ENCODE results near the gene TTC27.

Gene TTC27

GRCh38 chr2:32671885-32672533 is 44.2 kb downstream of the TTC27 start:
- DNase-seq (ENCODE audit: low spot score): no peak

- DNase-seq (ENCODE audit: low spot score): no peak
Measured at GRCh38 chr2:32678825-32679224, 51.0 kb downstream of the TTC27 start.

DNA sequence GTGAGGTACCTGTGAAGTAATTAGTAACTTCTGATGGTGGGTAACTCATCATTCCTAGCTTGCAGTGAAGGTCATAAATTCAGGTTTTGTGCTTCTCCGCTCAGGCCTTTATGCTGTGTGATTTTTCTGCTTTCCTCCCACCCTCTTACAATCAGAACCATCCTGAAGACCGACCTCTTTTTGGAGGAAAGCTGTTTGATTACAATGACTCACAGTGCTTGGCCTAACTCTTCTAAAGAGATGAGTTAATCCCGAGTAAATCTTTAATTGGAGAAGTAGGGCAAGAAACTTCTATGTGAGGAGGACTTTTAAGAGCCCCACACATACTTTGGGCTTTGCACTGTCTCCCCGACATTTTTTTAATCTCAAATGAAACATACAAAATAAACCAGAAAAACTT is 53.1 kb downstream of the TTC27 start:
- no peak for DNase-seq (ENCODE audit: low spot score)

DNA sequence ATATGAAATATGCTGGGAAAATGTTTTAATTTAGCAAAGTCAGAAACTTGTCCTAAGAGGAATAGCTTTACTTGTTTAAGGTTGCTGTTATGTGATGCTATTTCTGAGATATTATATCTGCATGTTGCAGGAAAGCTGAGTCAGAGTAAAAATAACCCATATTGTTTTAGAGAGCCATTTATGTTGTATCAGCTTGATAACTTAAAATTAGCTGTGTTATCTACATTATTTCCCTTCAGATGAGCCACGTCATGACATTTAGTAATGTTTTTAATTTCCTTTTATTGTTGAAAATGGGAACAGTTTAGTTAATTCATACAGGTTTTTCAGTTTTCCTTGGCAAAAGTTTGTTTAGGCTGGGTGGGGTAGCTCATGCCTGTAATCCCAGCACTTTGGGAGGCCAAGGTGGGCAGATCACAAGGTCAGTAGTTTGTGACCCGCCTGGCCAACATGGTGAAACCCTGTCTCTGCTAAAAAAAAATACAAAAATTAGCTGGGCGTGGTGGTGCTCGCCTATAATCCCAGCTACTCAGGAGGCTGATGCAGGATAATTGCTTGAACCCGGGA is 55.8 kb downstream of the TTC27 start:
- no peak for DNase-seq (ENCODE audit: low spot score)

- no peak for DNase-seq (ENCODE audit: low spot score)
Measured at GRCh38 chr2:32688541-32688940, 60.7 kb downstream of the TTC27 start.

DNA sequence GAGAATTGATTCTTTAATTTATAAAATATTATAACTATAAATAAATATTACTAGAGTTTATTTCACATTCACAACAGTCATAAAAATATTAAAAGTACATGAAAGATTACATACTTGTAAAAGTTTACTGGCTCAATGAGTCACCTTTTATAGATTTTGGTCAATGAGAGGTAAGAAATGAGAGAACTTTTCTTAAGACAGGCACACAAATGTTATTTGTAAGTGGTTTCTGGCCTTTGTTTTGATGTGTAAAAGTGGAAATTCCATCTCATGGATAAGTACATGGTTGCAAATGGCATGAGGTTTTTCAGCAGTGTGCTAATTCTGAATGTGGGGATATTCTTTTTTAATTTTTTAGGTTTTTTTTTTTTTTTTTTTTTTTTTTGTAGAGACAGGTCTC is 63.8 kb downstream of the TTC27 start:
- no peak for DNase-seq (ENCODE audit: low spot score)

- DNase-seq (ENCODE audit: low spot score): no peak
Measured at GRCh38 chr2:32696439-32696838, 68.6 kb downstream of the TTC27 start.

- no peak for DNase-seq (ENCODE audit: low spot score)
Measured at GRCh38 chr2:32697156-32697555, 69.3 kb downstream of the TTC27 start.

DNA sequence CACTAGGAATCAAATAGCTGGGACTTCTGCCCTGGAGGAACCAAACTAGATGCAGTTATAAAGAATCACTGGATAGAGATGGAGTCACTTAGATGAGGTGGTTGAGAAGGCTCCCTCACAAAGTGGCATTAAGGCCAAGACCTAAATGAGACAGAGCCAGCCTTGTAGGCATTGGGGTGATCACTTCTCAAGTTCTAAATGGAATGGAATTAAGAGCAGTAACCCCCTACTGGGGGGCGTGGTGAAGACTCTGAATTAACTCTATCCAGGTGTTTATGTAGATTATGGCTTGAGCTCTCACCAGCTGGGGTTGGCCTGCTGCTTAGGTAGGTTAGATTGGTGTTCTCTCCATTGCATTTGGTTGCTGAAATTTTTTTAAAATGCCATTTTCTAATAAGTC is 71.3 kb downstream of the TTC27 start:
- no peak for DNase-seq (ENCODE audit: low spot score)

DNA sequence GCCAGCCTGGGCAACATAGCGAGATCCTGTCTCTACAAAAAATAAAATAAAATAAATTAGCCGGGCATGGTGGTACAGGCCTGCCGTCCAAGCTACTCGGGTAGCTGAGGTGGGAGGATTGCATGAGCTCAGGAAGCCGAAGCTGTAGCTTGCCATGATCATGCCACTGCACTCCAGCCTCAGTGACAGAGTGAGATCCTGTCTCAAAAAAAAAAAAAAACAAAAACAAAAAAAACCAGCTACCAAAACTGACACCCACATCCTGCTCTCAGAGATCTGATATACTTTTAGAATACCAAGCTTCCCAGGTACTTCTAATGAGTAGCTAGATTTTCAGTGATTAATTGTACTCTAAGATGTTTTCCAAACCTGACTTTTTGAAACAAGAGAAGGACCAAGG is 74.0 kb downstream of the TTC27 start:
- no peak for DNase-seq (ENCODE audit: low spot score)

DNA sequence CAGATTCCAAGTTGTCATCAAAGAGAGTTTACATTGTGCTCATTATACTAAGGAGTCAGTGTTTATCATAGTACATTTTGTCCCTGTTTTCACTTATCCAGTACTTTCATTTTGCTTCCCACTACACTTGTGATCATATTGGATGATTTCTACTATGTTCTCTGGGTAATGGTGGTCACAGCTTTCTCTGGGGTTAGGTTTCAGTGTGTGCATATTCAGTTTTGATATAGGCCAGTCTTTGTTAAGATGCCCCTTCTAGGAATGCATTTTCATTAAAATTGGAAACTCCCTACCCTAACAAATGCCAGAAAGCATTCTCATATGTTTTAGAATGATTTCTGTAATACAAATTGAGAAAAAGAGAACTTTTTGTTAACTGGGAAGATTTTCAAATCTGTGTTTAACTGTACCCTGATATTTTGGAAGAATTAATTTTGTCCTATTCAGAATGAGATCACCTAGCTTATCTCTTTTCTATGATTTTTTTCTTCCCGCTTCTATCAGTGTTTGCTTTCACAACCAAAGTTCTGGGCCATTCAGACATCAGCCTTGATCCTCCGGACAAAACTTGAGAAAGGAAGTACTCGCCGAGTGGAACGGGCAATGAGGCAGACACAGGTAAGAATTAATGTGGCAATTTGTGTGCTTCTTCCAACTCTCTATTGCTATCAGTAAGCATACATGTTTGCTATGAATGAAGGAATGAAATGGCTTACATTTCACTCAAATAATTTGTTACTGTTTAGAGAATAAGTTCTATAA is 74.6 kb downstream of the TTC27 start:
- no peak for DNase-seq (ENCODE audit: low spot score)

DNA sequence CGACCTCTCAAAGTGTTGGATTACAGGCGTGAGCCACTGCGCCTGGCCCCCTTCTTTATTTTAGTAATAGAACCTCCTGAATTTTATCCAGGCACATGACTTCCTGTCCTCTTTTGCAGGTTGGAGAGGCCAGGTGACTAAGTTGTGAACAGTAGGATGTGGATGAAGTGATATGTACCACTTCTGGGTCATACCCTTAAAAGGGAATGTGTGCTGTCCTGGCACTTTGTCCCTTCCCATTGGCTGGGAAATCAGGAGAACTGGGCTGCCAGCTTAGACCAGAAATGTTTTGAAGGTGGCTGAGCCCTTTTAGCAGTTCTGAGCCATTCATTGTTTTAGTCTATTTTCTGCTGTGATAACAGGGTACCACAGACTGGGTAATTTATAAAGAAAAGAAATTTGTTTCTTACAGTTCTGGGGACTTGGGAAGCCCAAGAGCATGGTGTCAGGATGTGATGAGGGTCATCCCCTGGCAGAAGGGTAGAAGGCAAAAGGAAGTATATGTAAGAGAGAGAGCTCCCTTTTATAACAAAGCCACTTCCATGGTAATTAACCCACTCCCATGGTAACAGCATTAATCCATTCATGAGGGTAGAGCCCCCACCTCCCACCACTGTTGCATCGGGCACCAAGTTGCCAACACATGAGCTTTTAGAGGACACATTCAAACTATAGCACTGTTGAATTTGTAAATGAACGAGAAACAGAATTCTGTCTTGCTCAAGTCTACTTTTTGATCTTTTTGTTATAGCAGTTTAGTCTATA is 79.1 kb downstream of the TTC27 start:
- no peak for DNase-seq (ENCODE audit: low spot score)

DNA sequence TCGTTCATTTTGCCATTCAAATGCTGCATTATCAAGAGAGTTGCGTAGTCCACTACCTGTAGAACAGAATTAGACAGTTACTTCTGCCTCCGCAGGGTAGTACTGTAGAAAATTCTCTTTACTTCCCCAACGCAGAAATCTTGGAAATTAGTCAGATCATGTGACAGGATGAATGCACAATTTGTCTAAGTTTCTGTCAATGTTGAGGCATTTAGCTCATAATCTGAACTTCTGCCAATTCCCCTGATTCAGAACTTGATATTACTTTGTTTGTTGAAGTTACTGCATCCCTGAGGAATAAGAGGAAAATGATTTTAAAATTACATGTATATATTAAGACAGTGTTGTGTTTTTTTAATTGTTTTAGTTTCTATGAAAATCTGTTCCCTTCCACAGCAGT is 83.4 kb downstream of the TTC27 start:
- DNase-seq (ENCODE audit: low spot score): peak; percentile 6

- DNase-seq (ENCODE audit: low spot score): no peak
Measured at GRCh38 chr2:32711908-32712501, 84.2 kb downstream of the TTC27 start.

DNA sequence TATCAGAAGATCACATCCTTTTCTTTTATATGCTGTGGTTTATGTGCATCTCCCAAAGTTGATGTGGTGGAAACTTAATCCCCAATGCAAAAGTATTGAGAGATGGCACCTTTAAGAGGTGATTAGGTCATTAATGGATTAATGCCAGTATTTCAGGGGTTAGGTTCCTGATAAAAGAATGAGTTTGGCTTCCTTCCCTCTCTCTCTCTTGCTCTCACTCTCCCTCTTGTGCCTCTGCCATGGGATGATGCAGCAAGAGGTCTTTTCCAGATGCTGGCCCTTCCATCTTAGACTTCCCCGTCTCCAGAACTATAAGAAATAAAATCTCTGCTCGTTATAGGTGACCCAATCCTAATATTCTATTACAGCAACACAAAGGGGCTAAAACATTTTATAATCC is 85.0 kb downstream of the TTC27 start:
- no peak for DNase-seq (ENCODE audit: low spot score)

- DNase-seq (ENCODE audit: low spot score): no peak
Measured at GRCh38 chr2:32714521-32714920, 86.7 kb downstream of the TTC27 start.

GRCh38 chr2:32715391-32715841 is 87.6 kb downstream of the TTC27 start:
- peak; percentile 31 for DNase-seq (ENCODE audit: low spot score)

- DNase-seq (ENCODE audit: low spot score): no peak
Measured at GRCh38 chr2:32715981-32716380, 88.1 kb downstream of the TTC27 start.

GRCh38 chr2:32716598-32716997 is 88.7 kb downstream of the TTC27 start:
- no peak for DNase-seq (ENCODE audit: low spot score)

GRCh38 chr2:32718752-32719151 is 90.9 kb downstream of the TTC27 start:
- no peak for DNase-seq (ENCODE audit: low spot score)

GRCh38 chr2:32719430-32719829 is 91.6 kb downstream of the TTC27 start:
- no peak for DNase-seq (ENCODE audit: low spot score)

All from germinal center (tissue), 1 donor.